HG02938 (cell line): ENCODE data around the gene GCSH.

Experiments used
- ATAC-seq: cut with Tn5 transposase; IDR thresholded peaks from one replicate; pipeline ENCODE4 v1.9.1; 2021; ENCODE audit warnings: mild to moderate bottlenecking, moderate library complexity; ENCODE audit not compliant: unreplicated experiment

GCSH gene

DNA sequence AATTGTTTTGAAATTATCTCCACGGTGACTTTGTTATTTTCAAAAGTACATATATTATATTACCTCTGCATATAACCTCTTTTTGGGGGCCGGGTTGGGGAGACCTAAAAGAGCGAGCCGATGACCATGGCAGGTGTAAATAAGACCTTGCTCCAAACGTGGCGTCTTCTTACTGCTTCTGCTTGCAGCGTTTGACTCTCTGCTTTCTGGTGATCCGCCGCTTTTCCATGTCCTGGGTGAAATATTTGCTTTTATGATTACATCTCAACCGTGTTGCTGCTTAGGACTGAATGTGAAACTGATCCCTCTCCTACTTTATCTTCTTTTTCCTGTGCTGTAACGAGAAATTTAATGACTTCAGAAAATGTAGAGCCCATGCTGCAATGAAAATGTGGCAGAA lies 42.4 kb downstream of the GCSH start:
- ATAC-seq, result no peak

DNA sequence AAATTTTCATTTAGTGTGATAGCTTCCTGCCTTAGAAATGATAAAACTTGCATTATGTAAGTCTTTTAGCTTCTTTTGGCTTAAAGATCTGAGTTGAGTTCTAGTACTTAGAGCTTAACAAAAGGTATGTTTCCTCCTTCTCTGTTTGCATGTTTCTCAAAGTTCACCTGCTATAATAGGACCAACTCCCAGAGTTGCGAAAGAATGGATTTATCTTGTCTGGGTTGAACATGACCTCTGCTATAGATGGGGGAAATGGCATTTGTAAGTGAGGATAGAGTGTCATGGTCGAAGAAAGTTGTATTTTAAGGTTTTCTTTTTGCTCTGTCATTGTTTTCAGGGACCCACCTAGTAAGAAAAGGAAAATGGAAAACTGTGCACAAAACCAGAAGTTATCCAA lies 53.4 kb downstream of the GCSH start:
- ATAC-seq, result no peak

DNA sequence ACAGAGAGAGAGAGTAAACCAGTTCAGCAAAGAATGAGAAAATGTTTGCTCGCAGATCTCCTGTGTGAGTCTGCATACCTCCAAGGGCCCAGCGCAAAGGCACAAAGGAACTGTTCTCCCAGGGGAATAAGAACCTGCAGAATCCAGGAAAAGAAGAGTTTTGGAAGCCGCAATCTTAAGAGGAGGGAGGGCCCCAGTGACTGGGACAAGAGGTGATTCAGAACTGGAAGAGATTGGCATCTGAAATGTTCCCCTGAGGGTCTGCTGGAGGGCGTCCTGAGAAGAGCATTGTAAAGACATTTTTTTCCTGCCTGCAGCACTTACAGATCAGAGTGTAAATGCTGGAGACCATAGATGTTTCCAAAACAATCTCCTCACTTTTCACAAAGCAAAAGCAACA lies 54.5 kb downstream of the GCSH start:
- ATAC-seq, result no peak

DNA sequence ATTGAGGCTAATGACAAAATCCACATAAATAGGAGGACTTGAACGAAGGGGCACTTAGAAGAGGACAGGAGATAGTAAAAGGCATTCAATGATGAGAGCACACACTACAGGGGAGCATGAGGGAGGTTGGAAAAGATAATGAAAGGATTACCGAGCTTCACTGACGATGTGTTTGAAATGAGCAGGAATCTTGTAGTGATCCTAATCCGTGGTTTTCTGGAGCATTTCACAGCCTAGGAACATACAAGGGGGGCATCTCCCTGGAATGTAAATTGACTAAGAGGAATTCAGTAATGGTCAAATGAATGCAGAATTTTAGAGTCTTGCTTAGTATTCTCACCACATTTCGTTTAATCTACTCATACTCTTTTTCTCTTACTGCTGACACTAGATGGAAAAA lies 55.4 kb downstream of the GCSH start:
- no peak for ATAC-seq

DNA sequence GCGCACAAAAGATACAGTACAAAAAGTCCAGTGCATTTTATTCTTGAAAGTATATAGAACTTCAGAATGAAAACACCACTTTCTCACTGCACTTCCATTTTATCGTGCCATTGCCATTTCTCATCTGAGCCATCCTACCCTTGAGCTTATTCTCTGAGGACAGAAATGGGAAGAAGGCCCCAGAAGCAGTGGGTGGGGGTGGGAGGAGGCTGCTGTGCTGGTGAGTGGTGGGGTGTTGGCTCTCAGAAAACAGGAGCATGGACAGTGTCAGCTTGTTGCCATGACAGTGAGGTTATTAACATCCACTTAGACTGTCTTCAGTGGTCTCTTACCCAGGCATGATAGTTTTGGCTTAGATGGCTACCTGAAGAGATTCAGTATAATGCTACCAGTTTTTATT lies 56.1 kb downstream of the GCSH start:
- ATAC-seq, result no peak

DNA sequence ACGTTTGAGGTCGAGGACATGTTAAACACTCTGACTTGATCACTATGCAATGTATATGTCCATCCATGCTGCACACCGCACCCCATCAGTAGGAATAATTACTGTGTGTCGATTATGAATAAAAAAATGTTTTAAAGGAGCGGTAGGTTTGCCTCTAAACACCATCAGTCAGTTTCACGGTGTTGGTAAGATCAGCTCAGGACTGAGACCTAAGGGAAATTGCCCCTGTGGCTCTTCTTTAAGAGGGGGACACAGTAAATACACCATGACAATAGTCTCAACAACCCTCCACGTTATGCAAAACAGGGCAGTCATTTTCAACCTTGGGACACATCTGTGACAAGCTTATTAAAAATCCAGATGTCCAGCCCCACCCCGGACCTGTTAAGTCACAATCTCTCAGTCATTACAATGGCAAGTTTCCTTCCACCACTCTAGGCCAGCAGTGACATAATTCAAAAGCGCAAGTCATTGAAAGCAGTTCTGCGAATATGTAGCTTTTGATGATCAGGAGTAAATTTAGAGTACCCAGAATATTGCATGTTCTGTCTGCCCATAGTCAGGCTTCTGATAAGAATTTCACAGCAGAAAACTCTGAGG lies 59.3 kb downstream of the GCSH start:
- ATAC-seq, result no peak

GRCh38 chr16:81035975-81036750 lies 60.0 kb downstream of the GCSH start:
- peak; percentile 64 for ATAC-seq

GRCh38 chr16:81035398-81035974 lies 60.7 kb downstream of the GCSH start, which contains the start of gene ATMIN:
Gene ATMIN, plus strand, starts transcription at chr16:81035842. Its CDS starts 29 bp downstream, at chr16:81035871.
- peak; percentile 75 for ATAC-seq
